Measurements from ENCODE around the gene ACAT1.

DNA sequence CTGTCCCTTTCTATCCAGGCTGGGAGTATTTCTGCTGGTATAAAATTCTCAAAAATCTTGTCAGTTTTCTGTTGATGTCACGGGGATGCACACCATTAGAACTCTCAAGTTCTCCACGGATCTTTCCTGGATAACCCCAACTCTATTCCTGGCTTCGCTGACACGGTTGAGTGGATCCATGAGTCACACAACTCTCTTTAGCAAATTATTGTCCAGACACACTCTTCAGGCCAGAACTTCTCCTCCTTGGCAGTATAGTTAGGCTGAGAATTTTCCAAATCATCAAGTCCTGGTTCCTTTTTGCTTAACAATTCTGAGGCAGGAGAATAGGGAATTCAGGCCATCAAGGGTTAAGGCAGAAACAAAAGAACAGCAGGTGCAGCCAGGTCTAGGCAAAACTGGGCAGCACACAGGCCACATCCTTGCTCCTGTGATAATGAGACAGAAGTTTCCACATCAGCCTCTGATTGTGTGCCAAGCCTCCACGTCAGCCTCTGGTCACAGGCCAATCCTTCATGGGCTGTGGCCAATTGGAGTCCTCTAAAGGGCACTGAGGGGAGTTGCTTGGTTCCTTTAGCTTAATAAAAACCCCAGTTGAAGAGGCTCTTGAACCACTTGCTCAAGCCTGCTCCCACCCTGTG, 5.7 kb upstream of the ACAT1 start:
- TF ChIP-seq CTCF (IDR thresholded peaks at IDR 0.05; ENCODE audit: insufficient read depth, low read length, poor library complexity, severe bottlenecking) (no peak), EZH2phosphoT487 (conservative IDR thresholded peaks at IDR 0.05; ENCODE audit: low read length) (no peak)
